Neural progenitor cell (in vitro differentiated cells): ENCODE measurements around the gene TRHDE. TPM values are rescaled to one million over a fixed set of nuclear protein-coding genes. Genes with fewer than 3 reads are reported as not detected.
A peak's percentile ranks its signal among the peaks of the same experiment; 100 is the strongest.

Source experiments
- DNase-seq: peaks from one replicate; pipeline ENCODE4 v3.0.0-alpha.2; 2016; ENCODE audit warnings: low spot score
- H2AFZ ChIP-seq: fragments of 200-600 bp; sonication (generic); replicated peaks from 2 replicates; pipeline ENCODE4 v1.6.1; 2016; ENCODE audit warnings: antibody characterized with exemption
- H3F3A ChIP-seq: fragments of 200-600 bp; sonication (generic); 2 replicates; pipeline ENCODE4 v1.6.1; 2016; ENCODE audit warnings: antibody characterized with exemption, low read depth
- H3K27ac ChIP-seq: fragments of 200-600 bp; sonication (generic); 2 replicates; pipeline ENCODE4 v1.5.1; 2016; ENCODE audit warnings: mild to moderate bottlenecking
- H3K27me3 ChIP-seq: fragments of 200-600 bp; sonication (generic); 2 replicates; pipeline ENCODE4 v1.6.1; 2016; ENCODE audit warnings: mild to moderate bottlenecking, moderate library complexity
- H3K36me3 ChIP-seq: fragments of 200-600 bp; sonication (generic); 2 replicates; pipeline ENCODE4 v1.5.1; 2016
- H3K4me1 ChIP-seq: fragments of 200-600 bp; sonication (generic); 2 replicates; pipeline ENCODE4 v1.6.1; 2016; ENCODE audit warnings: mixed run types
- H3K4me2 ChIP-seq: fragments of 200-600 bp; sonication (generic); 2 replicates; pipeline ENCODE4 v1.6.1; 2016
- H3K4me3 ChIP-seq: fragments of 200-600 bp; sonication (generic); 2 replicates; pipeline ENCODE4 v1.5.1; 2016
- H3K79me2 ChIP-seq: fragments of 200-600 bp; sonication (generic); 2 replicates; pipeline ENCODE4 v1.6.1; 2016; ENCODE audit warnings: low read depth
- H3K9ac ChIP-seq: fragments of 200-600 bp; sonication (generic); 2 replicates; pipeline ENCODE4 v1.6.1; 2016
- H3K9me3 ChIP-seq: fragments of 200-600 bp; sonication (generic); 2 replicates; pipeline ENCODE4 v1.5.1; 2016; ENCODE audit warnings: low read depth
- H4K20me1 ChIP-seq: fragments of 200-600 bp; sonication (generic); 2 replicates; pipeline ENCODE4 v1.6.1; 2016; ENCODE audit warnings: low read depth
- H3K27ac Mint-ChIP-seq: 3 replicates; pipeline ENCODE4 v1.8.0; 2021; ENCODE audit warnings: mixed read lengths
- H3K27me3 Mint-ChIP-seq: 2 replicates; pipeline ENCODE4 v1.8.0; 2022; ENCODE audit warnings: low read depth, mild to moderate bottlenecking, inconsistent platforms, moderate library complexity, mixed read lengths; ENCODE audit not compliant: insufficient read depth
- H3K36me3 Mint-ChIP-seq: 3 replicates; pipeline ENCODE4 v1.8.0; 2021; ENCODE audit warnings: mixed read lengths
- H3K4me1 Mint-ChIP-seq: 3 replicates; pipeline ENCODE4 v1.8.0; 2021; ENCODE audit warnings: mixed read lengths
- H3K4me3 Mint-ChIP-seq: 3 replicates; pipeline ENCODE4 v1.8.0; 2021; ENCODE audit warnings: mild to moderate bottlenecking, moderate library complexity, mixed read lengths
- H3K9me3 Mint-ChIP-seq: 3 replicates; pipeline ENCODE4 v1.8.0; 2020; ENCODE audit warnings: mixed read lengths
- CTCF ChIP-seq: fragments of 200-600 bp; sonication (generic); IDR thresholded peaks from 2 replicates; pipeline ENCODE4 v1.5.1; 2017; ENCODE audit warnings: antibody characterized with exemption, mild to moderate bottlenecking
- EZH2 ChIP-seq: fragments of 200-600 bp; sonication (generic); IDR thresholded peaks from 2 replicates; pipeline ENCODE4 v1.6.1; 2017; ENCODE audit warnings: antibody characterized with exemption, mild to moderate bottlenecking, moderate library complexity
- EZH2phosphoT487 ChIP-seq: fragments of 200-600 bp; sonication (generic); IDR thresholded peaks from 2 replicates; pipeline ENCODE4 v1.6.1; 2017; ENCODE audit warnings: antibody characterized with exemption
- total RNA-seq: library from RNA; depleted of rRNA; stranded (reverse); fragments of >200 nt; gene quantifications from 2 replicates; pipeline ENCODE4 v1.2.3, GENCODE V29; 2015; ENCODE audit warnings: low replicate concordance

Gene TRHDE
- total RNA-seq, 1 donor from 2014 or later: 4.5 TPM

GRCh38 chr12:72241552-72241951, 30.6 kb upstream of the TRHDE start:
- no peak for DNase-seq
- no peak overlapping the region for H3K27ac Mint-ChIP-seq
- no peak for TF ChIP-seq EZH2phosphoT487
- no peak for TF ChIP-seq EZH2
- TF ChIP-seq CTCF: no peak
- Histone ChIP-seq H3K9ac (no peak overlapping the region), H3K4me1 (no peaks in the 10 kb centered on the region), H3K79me2 (no peaks in the 10 kb centered on the region), H3K36me3 (no peaks in the 10 kb centered on the region), H3K4me3 (no peak overlapping the region), H3K9me3 (no peaks in the 10 kb centered on the region), H3K27ac (no peak overlapping the region), H2AFZ (no peak overlapping the region), H3K4me2 (no peak overlapping the region), H3F3A (no peaks in the 10 kb centered on the region), H3K27me3 (no peaks in the 10 kb centered on the region), H4K20me1 (no peaks in the 10 kb centered on the region)
- no peaks in the 10 kb centered on the region for H3K27me3 Mint-ChIP-seq
- H3K36me3 Mint-ChIP-seq: no peaks in the 10 kb centered on the region
- H3K4me1 Mint-ChIP-seq: no peaks in the 10 kb centered on the region
- no peak overlapping the region for H3K4me3 Mint-ChIP-seq
- no peaks in the 10 kb centered on the region for H3K9me3 Mint-ChIP-seq

GRCh38 chr12:72242946-72243345, 29.2 kb upstream of the TRHDE start:
- no peak overlapping the region for H3K4me2 ChIP-seq
- no peak overlapping the region for H3K27ac ChIP-seq
- H4K20me1 ChIP-seq: no peaks in the 10 kb centered on the region
- no peaks in the 10 kb centered on the region for H3K4me1 ChIP-seq
- no peak for DNase-seq
- Mint-ChIP-seq H3K4me1 (no peaks in the 10 kb centered on the region), H3K27me3 (no peaks in the 10 kb centered on the region), H3K9me3 (no peaks in the 10 kb centered on the region), H3K27ac (no peak overlapping the region), H3K4me3 (no peak overlapping the region), H3K36me3 (no peaks in the 10 kb centered on the region)
- H3F3A ChIP-seq: no peaks in the 10 kb centered on the region
- H3K79me2 ChIP-seq: no peaks in the 10 kb centered on the region
- TF ChIP-seq EZH2 (no peak), EZH2phosphoT487 (no peak), CTCF (no peak)
- H3K27me3 ChIP-seq: no peaks in the 10 kb centered on the region
- peak overlapping the region; percentile 34 for H2AFZ ChIP-seq
- H3K9me3 ChIP-seq: no peaks in the 10 kb centered on the region
- no peak overlapping the region for H3K4me3 ChIP-seq
- H3K36me3 ChIP-seq: no peaks in the 10 kb centered on the region
- no peak overlapping the region for H3K9ac ChIP-seq

GRCh38 chr12:72246370-72246769, 25.8 kb upstream of the TRHDE start:
- H3K27me3 ChIP-seq: no peaks in the 10 kb centered on the region
- H3K36me3 ChIP-seq: no peaks in the 10 kb centered on the region
- Mint-ChIP-seq H3K9me3 (peaks cover 4% of the 10 kb centered on the region), H3K4me1 (no peaks in the 10 kb centered on the region), H3K27me3 (no peaks in the 10 kb centered on the region), H3K36me3 (no peaks in the 10 kb centered on the region), H3K4me3 (no peak overlapping the region), H3K27ac (no peak overlapping the region)
- H3K27ac ChIP-seq: no peak overlapping the region
- DNase-seq: no peak
- no peaks in the 10 kb centered on the region for H4K20me1 ChIP-seq
- no peak overlapping the region for H3K4me3 ChIP-seq
- H3K4me2 ChIP-seq: no peak overlapping the region
- no peaks in the 10 kb centered on the region for H3K79me2 ChIP-seq
- H3K9me3 ChIP-seq: no peaks in the 10 kb centered on the region
- H3K9ac ChIP-seq: no peak overlapping the region
- TF ChIP-seq EZH2 (no peak), EZH2phosphoT487 (no peak), CTCF (no peak)
- H3F3A ChIP-seq: no peaks in the 10 kb centered on the region
- H2AFZ ChIP-seq: no peak overlapping the region
- no peaks in the 10 kb centered on the region for H3K4me1 ChIP-seq
